GM23338 (cell line): Measurements from ENCODE around the gene LRMDA. TPM values are rescaled to one million over a fixed set of nuclear protein-coding genes. Genes with fewer than 3 reads are reported as not detected.

Source experiments
- ATAC-seq: fragments of 200-7000 bp; cut with Tn5 transposase; 3 replicates; pipeline ENCODE4 v1.9.1; 2020
- DNase-seq: peaks from one replicate; pipeline ENCODE4 v3.0.0-alpha.2; 2015; ENCODE audit warnings: low spot score
- H2AFZ ChIP-seq: fragments of 200-600 bp; sonication (generic); 2 replicates; pipeline ENCODE4 v1.8.0; 2016; ENCODE audit warnings: antibody characterized with exemption, mild to moderate bottlenecking, moderate library complexity
- H3F3A ChIP-seq: fragments of 200-600 bp; sonication (generic); replicated peaks from 2 replicates; pipeline ENCODE4 v1.8.0; 2017; ENCODE audit warnings: antibody characterized with exemption, mixed run types, low read depth
- H3K27ac ChIP-seq: fragments of 200-600 bp; sonication (generic); 2 replicates; pipeline ENCODE4 v1.6.1; 2016; ENCODE audit warnings: low read depth
- H3K27me3 ChIP-seq: fragments of 200-600 bp; sonication (generic); 2 replicates; pipeline ENCODE4 v1.8.0; 2016; ENCODE audit warnings: mild to moderate bottlenecking, mixed run types, moderate library complexity; ENCODE audit not compliant: insufficient read depth
- H3K36me3 ChIP-seq: fragments of 200-600 bp; sonication (generic); 2 replicates; pipeline ENCODE4 v1.8.0; 2016; ENCODE audit warnings: mild to moderate bottlenecking; ENCODE audit not compliant: insufficient read depth
- H3K4me1 ChIP-seq: fragments of 200-600 bp; sonication (generic); 2 replicates; pipeline ENCODE4 v1.8.0; 2016; ENCODE audit warnings: mild to moderate bottlenecking, moderate library complexity; ENCODE audit not compliant: insufficient read depth
- H3K4me2 ChIP-seq: fragments of 200-600 bp; sonication (generic); 2 replicates; pipeline ENCODE4 v1.7.1; 2017; ENCODE audit warnings: mixed run types
- H3K4me3 ChIP-seq: fragments of 200-600 bp; sonication (generic); 2 replicates; pipeline ENCODE4 v1.6.1; 2016; ENCODE audit warnings: mixed run types
- H3K79me2 ChIP-seq: fragments of 200-600 bp; sonication (generic); replicated peaks from 2 replicates; pipeline ENCODE4 v1.8.0; 2017; ENCODE audit warnings: mild to moderate bottlenecking; ENCODE audit not compliant: insufficient read depth
- H3K9me2 ChIP-seq: fragments of 200-600 bp; sonication (generic); 2 replicates; pipeline ENCODE4 v1.8.0; 2017; ENCODE audit not compliant: insufficient read depth
- H4K20me1 ChIP-seq: fragments of 200-600 bp; sonication (generic); replicated peaks from 2 replicates; pipeline ENCODE4 v1.8.0; 2017; ENCODE audit warnings: mild to moderate bottlenecking; ENCODE audit not compliant: insufficient read depth
- H3K27ac Mint-ChIP-seq: 2 replicates; pipeline ENCODE4 v1.8.0; 2020; ENCODE audit warnings: inconsistent platforms, mild to moderate bottlenecking, moderate library complexity, mixed read lengths
- H3K27me3 Mint-ChIP-seq: 3 replicates; pipeline ENCODE4 v1.8.0; 2022; ENCODE audit warnings: low read depth, mild to moderate bottlenecking, moderate library complexity, mixed read lengths, inconsistent platforms; ENCODE audit not compliant: insufficient read depth, poor library complexity
- H3K36me3 Mint-ChIP-seq: 3 replicates; pipeline ENCODE4 v1.8.0; 2021; ENCODE audit warnings: low read depth, mild to moderate bottlenecking, inconsistent platforms, moderate library complexity, mixed read lengths
- H3K4me1 Mint-ChIP-seq: 3 replicates; pipeline ENCODE4 v1.8.0; 2020; ENCODE audit warnings: mild to moderate bottlenecking, inconsistent platforms, mixed read lengths
- H3K4me3 Mint-ChIP-seq: 3 replicates; pipeline ENCODE4 v1.8.0; 2021; ENCODE audit warnings: moderate library complexity, mild to moderate bottlenecking, inconsistent platforms, mixed read lengths
- H3K9me3 Mint-ChIP-seq: 3 replicates; pipeline ENCODE4 v1.8.0; 2020; ENCODE audit warnings: moderate library complexity, mild to moderate bottlenecking, inconsistent platforms, mixed read lengths
- CTCF ChIP-seq, 2 experiments: fragments of 200-600 bp in 1 of 2; sonication (generic) in 1 of 2; conservative IDR thresholded peaks; 2 replicates each; pipeline versions ENCODE4 v1.5.1 to v1.6.1; 2016 to 2017; ENCODE audit warnings: antibody characterized with exemption in 2 of 2, low read depth in 2 of 2, mild to moderate bottlenecking in 2 of 2, moderate library complexity in 1 of 2
- EZH2 ChIP-seq: fragments of 200-600 bp; sonication (generic); IDR thresholded peaks from one replicate; pipeline ENCODE4 v1.8.0; 2017; ENCODE audit warnings: antibody characterized with exemption, mild to moderate bottlenecking, low read depth; ENCODE audit not compliant: unreplicated experiment
- EZH2phosphoT487 ChIP-seq: fragments of 200-600 bp; sonication (generic); IDR thresholded peaks from one replicate; pipeline ENCODE4 v1.8.1; 2018; ENCODE audit warnings: antibody characterized with exemption; ENCODE audit not compliant: unreplicated experiment
- JUNB ChIP-seq: IDR thresholded peaks from one replicate; pipeline ENCODE4 v1.6.1; 2016; ENCODE audit warnings: antibody characterized with exemption; ENCODE audit not compliant: unreplicated experiment
- NANOG ChIP-seq: IDR thresholded peaks from 2 replicates; pipeline ENCODE4 v1.6.1; 2016; ENCODE audit warnings: antibody characterized with exemption, borderline replicate concordance
- POLR2AphosphoS5 ChIP-seq: IDR thresholded peaks from 2 replicates; pipeline ENCODE4 v1.6.1; 2016; ENCODE audit warnings: antibody characterized with exemption, low read depth
- REST ChIP-seq: IDR thresholded peaks from one replicate; pipeline ENCODE4 v1.6.1; 2018; ENCODE audit warnings: antibody characterized with exemption; ENCODE audit not compliant: unreplicated experiment
- ZNF114 ChIP-seq: fragments of 250-450 bp; sonication (Bioruptor Pico); IDR thresholded peaks from 2 replicates; pipeline ENCODE4 v1.5.0; 2020; ENCODE audit warnings: mild to moderate bottlenecking, moderate library complexity
- ZNF331 ChIP-seq: fragments of 250-450 bp; sonication (Bioruptor Pico); IDR thresholded peaks from 2 replicates; pipeline ENCODE4 v1.5.0; 2020; ENCODE audit warnings: low read depth, mild to moderate bottlenecking, moderate library complexity
- polyA plus RNA-seq: library from polyadenylated mRNA; unstranded; fragments of >200 nt; fragmentation: Nextera tagmentation; extraction: Ambion mirVana; gene quantifications from 2 replicates; pipeline ENCODE4 v1.2.1, GENCODE V29; 2016
- total RNA-seq: library from RNA; depleted of rRNA; stranded (reverse); fragments of >200 nt; shearing (Covaris generic); gene quantifications from 2 replicates; pipeline ENCODE4 v1.2.3, GENCODE V29; 2014

Gene LRMDA
- total and polyA plus RNA-seq, 2 experiments from 2014 or later = 0.90 to 1.8 TPM

DNA sequence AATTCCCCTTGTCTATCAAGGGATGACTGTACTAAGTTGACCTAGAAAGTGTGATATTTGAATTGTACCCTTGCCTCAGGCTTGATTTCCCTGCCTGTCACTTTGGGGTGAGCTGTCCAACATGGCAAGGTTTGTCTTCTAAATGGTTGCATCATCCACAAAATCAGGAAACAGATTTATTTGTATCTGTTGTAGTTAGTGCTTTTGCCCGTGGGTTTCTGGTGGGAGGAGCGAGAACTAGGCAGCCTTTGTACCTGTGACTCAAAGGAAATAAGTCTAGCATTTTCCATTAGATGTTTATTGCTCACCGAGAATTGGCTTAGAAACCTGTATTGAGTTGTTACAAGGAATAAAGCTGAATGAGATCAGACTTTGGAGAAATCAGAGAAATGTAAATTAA is 650.8 kb downstream of the LRMDA start:
- Mint-ChIP-seq H3K9me3 (peaks cover 15% of the 10 kb centered on the region), H3K36me3 (peaks cover 13% of the 10 kb centered on the region), H3K4me3 (no peak overlapping the region), H3K4me1 (peaks cover 37% of the 10 kb centered on the region), H3K27me3 (peaks cover 8% of the 10 kb centered on the region), H3K27ac (no peak overlapping the region)
- Histone ChIP-seq H3K4me2 (peak overlapping the region; percentile 22), H3K9me2 (peaks cover 5% of the 10 kb centered on the region), H3K36me3 (no peaks in the 10 kb centered on the region), H3K4me1 (peaks cover 33% of the 10 kb centered on the region), H3K79me2 (no peaks in the 10 kb centered on the region), H3F3A (no peaks in the 10 kb centered on the region; the same call in 1 of the 2 replicates), H3K4me3 (no peak overlapping the region), H3K27me3 (no peaks in the 10 kb centered on the region), H4K20me1 (no peaks in the 10 kb centered on the region), H3K27ac (no peak overlapping the region; the same call in 1 of the 2 replicates), H2AFZ (no peak overlapping the region)
- TF ChIP-seq ZNF331 (CRISPR knock-in tag) = no peak
- no peak for TF ChIP-seq EZH2
- no peak for TF ChIP-seq EZH2phosphoT487
- TF ChIP-seq JUNB = no peak
- no peak for TF ChIP-seq POLR2AphosphoS5
- no peak for TF ChIP-seq ZNF114 (CRISPR knock-in tag)
- TF ChIP-seq NANOG = no peak
- TF ChIP-seq CTCF (conservative IDR thresholded peaks at IDR 0.05; ENCODE audit: low read depth in 2 of 2) = no peak
- no peak for ATAC-seq
- no peak for DNase-seq

GRCh38 chr10:76082956-76083355 is 651.5 kb downstream of the LRMDA start:
- H3K4me3 Mint-ChIP-seq = 0 out of 3 replicates have a peak overlapping the region, but pooled peaks have one; percentile 6
- Histone ChIP-seq H3F3A (no peaks in the 10 kb centered on the region; the same call in 1 of the 2 replicates), H3K27ac (peak overlapping the region; percentile 59; the same call in 1 of the 2 replicates), H3K4me1 (peaks cover 36% of the 10 kb centered on the region), H4K20me1 (no peaks in the 10 kb centered on the region), H3K9me2 (peaks cover 5% of the 10 kb centered on the region), H3K4me3 (no peak overlapping the region), H2AFZ (no peak overlapping the region), H3K36me3 (no peaks in the 10 kb centered on the region), H3K79me2 (no peaks in the 10 kb centered on the region), H3K4me2 (peak overlapping the region; percentile 22), H3K27me3 (no peaks in the 10 kb centered on the region)
- H3K36me3 Mint-ChIP-seq = peaks cover 13% of the 10 kb centered on the region
- peak overlapping the region; percentile 79 for H3K27ac Mint-ChIP-seq
- peaks cover 15% of the 10 kb centered on the region for H3K9me3 Mint-ChIP-seq
- H3K4me1 Mint-ChIP-seq = peaks cover 37% of the 10 kb centered on the region
- H3K27me3 Mint-ChIP-seq = peaks cover 9% of the 10 kb centered on the region
- ATAC-seq (peak; percentile 94), DNase-seq (peak; percentile 98)
- TF ChIP-seq CTCF (conservative IDR thresholded peaks at IDR 0.05; ENCODE audit: low read depth in 2 of 2) (no peak), REST (no peak), EZH2phosphoT487 (no peak)
